Smooth muscle cell (in vitro differentiated cells): ENCODE results near the gene CLEC4F. TPM values are rescaled to one million over a fixed set of nuclear protein-coding genes. Genes with fewer than 3 reads are reported as not detected.

Experiments
- DNase-seq: peaks from one replicate; lab custom pipeline; 2025; ENCODE audit not compliant: unreplicated experiment; lab: John Stamatoyannopoulos, UW
- H2AFZ ChIP-seq: fragments of 200-600 bp; sonication (generic); 2 replicates; pipeline ENCODE4 v1.6.0; 2016; ENCODE audit warnings: antibody characterized with exemption, low read depth, mild to moderate bottlenecking
- H3F3A ChIP-seq: fragments of 200-600 bp; sonication (generic); 2 replicates; pipeline ENCODE4 v1.6.0; 2017; ENCODE audit warnings: antibody characterized with exemption, low read depth
- H3K27ac ChIP-seq: fragments of 200-600 bp; sonication (generic); 2 replicates; pipeline ENCODE4 v1.5.1; 2016; ENCODE audit warnings: low read depth, mild to moderate bottlenecking
- H3K27me3 ChIP-seq: fragments of 200-600 bp; sonication (generic); 2 replicates; pipeline ENCODE4 v1.6.1; 2016; ENCODE audit warnings: low read depth, mild to moderate bottlenecking
- H3K36me3 ChIP-seq: fragments of 200-600 bp; sonication (generic); 2 replicates; pipeline ENCODE4 v1.5.1; 2016; ENCODE audit warnings: low read depth
- H3K4me1 ChIP-seq: fragments of 200-600 bp; sonication (generic); 2 replicates; pipeline ENCODE4 v1.5.1; 2016; ENCODE audit warnings: low read depth
- H3K4me2 ChIP-seq: fragments of 200-600 bp; sonication (generic); 2 replicates; pipeline ENCODE4 v1.6.0; 2016; ENCODE audit warnings: mild to moderate bottlenecking
- H3K4me3 ChIP-seq: fragments of 200-600 bp; sonication (generic); 2 replicates; pipeline ENCODE4 v1.5.1; 2016; ENCODE audit warnings: mild to moderate bottlenecking
- H3K79me2 ChIP-seq: fragments of 200-600 bp; sonication (generic); 2 replicates; pipeline ENCODE4 v1.6.0; 2016; ENCODE audit warnings: low read depth, mild to moderate bottlenecking
- H3K9ac ChIP-seq: fragments of 200-600 bp; sonication (generic); 2 replicates; pipeline ENCODE4 v1.6.0; 2016; ENCODE audit warnings: low read depth
- H3K9me3 ChIP-seq: fragments of 200-600 bp; sonication (generic); replicated peaks from 2 replicates; pipeline ENCODE4 v1.5.1; 2016; ENCODE audit warnings: low read depth
- H4K20me1 ChIP-seq: fragments of 200-600 bp; sonication (generic); 2 replicates; pipeline ENCODE4 v1.6.0; 2016; ENCODE audit warnings: low read depth
- WGBS: methylation state at CpG from one replicate; pipeline ENCODE4 v1.1.7; 2016; ENCODE audit warnings: low lambda C conversion rate; 5-methylcytosine and 5-hydroxymethylcytosine counted together
- polyA plus RNA-seq: library from polyadenylated mRNA; unstranded; fragments of >200 nt; fragmentation: Nextera tagmentation; extraction: Ambion mirVana; gene quantifications from 2 replicates; pipeline ENCODE4 v1.2.1, GENCODE V29; 2016
- total RNA-seq: library from RNA; depleted of rRNA; stranded (reverse); fragments of >200 nt; gene quantifications from 2 replicates; pipeline ENCODE4 v1.2.3, GENCODE V29; 2014
- TF ChIP-seq, protein P1 (sequence below): fragments of 200-600 bp; sonication (generic); IDR thresholded peaks from 2 replicates; pipeline ENCODE4 v1.5.1; 2017; ENCODE audit warnings: borderline replicate concordance, mild to moderate bottlenecking, antibody characterized with exemption; ENCODE audit not compliant: insufficient read depth, poor library complexity, severe bottlenecking

CLEC4F gene
- total and polyA plus RNA-seq, 2 experiments from 2014 or later, result not detected

DNA sequence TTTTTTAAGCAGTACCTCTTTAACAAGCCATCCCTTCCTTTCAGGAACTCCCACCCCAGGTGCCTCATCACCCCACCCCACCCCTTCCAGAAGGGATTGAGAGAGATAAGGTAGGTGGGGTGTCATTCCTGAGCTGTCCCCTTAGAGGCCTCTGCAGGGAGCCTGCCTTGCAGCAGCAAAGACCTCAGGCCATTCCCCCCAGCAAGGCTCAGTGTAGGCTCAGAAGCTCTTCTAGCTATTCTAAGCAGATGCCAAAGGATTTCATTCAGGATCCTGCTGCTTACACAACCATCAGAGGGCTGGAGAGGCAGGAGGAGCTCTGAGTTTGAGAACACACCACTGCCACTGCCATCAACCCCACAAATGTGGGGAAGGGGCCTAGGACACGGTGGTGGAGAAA, 24.1 kb downstream of the CLEC4F start:
- no peak overlapping the region for H3K9ac ChIP-seq
- H3K27ac ChIP-seq, result no peak overlapping the region
- H3K36me3 ChIP-seq, result no peaks in the 10 kb centered on the region
- no peak overlapping the region for H3K4me2 ChIP-seq
- WGBS, result 80% methylated on average over 1 of the region's 1 CpG
- no peaks in the 10 kb centered on the region for H3F3A ChIP-seq
- DNase-seq, result no peak
- H3K4me1 ChIP-seq, result no peaks in the 10 kb centered on the region
- no peaks in the 10 kb centered on the region for H3K9me3 ChIP-seq
- H3K27me3 ChIP-seq, result peaks cover 52% of the 10 kb centered on the region
- H2AFZ ChIP-seq, result no peak overlapping the region
- H4K20me1 ChIP-seq, result no peaks in the 10 kb centered on the region
- H3K4me3 ChIP-seq, result no peak overlapping the region
- TF ChIP-seq, protein P1, sequence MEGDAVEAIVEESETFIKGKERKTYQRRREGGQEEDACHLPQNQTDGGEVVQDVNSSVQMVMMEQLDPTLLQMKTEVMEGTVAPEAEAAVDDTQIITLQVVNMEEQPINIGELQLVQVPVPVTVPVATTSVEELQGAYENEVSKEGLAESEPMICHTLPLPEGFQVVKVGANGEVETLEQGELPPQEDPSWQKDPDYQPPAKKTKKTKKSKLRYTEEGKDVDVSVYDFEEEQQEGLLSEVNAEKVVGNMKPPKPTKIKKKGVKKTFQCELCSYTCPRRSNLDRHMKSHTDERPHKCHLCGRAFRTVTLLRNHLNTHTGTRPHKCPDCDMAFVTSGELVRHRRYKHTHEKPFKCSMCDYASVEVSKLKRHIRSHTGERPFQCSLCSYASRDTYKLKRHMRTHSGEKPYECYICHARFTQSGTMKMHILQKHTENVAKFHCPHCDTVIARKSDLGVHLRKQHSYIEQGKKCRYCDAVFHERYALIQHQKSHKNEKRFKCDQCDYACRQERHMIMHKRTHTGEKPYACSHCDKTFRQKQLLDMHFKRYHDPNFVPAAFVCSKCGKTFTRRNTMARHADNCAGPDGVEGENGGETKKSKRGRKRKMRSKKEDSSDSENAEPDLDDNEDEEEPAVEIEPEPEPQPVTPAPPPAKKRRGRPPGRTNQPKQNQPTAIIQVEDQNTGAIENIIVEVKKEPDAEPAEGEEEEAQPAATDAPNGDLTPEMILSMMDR, result no peak
- H3K79me2 ChIP-seq, result no peaks in the 10 kb centered on the region

DNA sequence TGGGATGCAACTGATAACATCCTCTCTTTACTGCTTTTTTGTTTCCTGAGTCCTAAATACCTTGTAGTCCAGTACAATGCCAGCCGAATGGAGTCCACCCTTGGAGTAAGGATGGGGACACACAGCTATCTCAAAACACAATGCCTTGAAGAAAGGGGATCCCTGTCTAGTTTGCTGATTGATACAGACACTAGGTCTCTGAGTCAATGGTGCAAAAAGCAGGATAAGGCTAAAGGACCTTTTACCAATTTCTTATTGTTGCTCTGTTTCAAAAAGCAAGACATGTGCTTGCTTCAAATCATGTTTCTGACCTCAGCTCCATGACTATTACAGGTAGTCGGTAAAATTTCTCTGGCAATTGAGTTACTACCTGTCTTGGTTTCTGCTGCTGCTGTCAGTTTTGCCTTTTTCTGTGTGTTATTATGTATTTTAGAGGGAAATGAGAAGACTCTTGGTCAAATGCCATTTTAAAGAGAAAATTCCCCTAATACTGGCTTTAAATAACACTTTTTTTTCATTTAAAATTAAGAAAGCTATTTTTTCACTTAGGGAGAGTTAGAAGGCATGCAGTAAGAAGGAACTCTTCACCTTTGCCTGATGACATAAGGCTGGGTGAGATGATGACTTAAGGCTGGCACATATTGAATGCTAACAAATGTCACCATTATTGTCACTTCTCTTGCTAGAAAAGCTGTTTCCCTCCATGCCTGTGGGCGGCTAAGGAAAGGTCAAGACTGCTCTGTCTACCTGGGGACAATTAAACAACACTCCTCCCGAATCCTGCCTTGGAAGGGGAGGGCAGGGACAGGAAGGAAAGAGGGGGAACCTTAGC, 25.0 kb downstream of the CLEC4F start:
- H3K36me3 ChIP-seq, result no peaks in the 10 kb centered on the region
- peaks cover 1% of the 10 kb centered on the region for H3K4me1 ChIP-seq
- no peaks in the 10 kb centered on the region for H3F3A ChIP-seq
- WGBS, result 79% methylated on average over 4 of the region's 4 CpGs
- H2AFZ ChIP-seq, result no peak overlapping the region
- H3K9me3 ChIP-seq, result no peaks in the 10 kb centered on the region
- no peak for DNase-seq
- H3K4me2 ChIP-seq, result no peak overlapping the region
- H3K27ac ChIP-seq, result no peak overlapping the region
- no peaks in the 10 kb centered on the region for H3K79me2 ChIP-seq
- H4K20me1 ChIP-seq, result no peaks in the 10 kb centered on the region
- peaks cover 52% of the 10 kb centered on the region for H3K27me3 ChIP-seq
- TF ChIP-seq, protein P1, result no peak
- H3K4me3 ChIP-seq, result no peak overlapping the region
- H3K9ac ChIP-seq, result no peak overlapping the region

DNA sequence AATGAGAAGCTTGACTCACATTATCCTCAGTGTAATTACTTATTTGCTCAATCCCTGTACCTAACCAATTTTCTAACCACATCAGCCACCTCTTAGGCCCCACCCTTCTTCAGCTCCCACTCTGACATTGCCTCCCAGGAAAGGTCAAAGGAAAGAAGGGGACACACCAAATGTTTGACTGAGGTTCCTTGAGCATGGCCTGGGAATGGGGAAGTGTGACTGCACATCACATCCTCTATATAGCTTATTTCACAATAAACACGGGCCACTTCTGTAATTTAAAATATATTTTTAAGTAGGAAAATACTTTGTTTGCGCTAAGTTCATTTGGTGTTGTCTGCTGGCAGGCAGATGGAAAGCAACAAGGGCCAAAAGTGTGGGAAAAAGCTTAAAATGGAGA, 26.9 kb downstream of the CLEC4F start:
- no peaks in the 10 kb centered on the region for H3K9me3 ChIP-seq
- H3K79me2 ChIP-seq, result no peaks in the 10 kb centered on the region
- no peak overlapping the region for H3K4me3 ChIP-seq
- no peak overlapping the region for H3K9ac ChIP-seq
- no peak overlapping the region for H2AFZ ChIP-seq
- H3F3A ChIP-seq, result no peaks in the 10 kb centered on the region
- 77% methylated on average over 2 of the region's 2 CpGs for WGBS
- no peaks in the 10 kb centered on the region for H3K36me3 ChIP-seq
- no peak overlapping the region for H3K4me2 ChIP-seq
- H3K4me1 ChIP-seq, result peaks cover 8% of the 10 kb centered on the region
- TF ChIP-seq, protein P1, result no peak
- no peak overlapping the region for H3K27ac ChIP-seq
- peaks cover 68% of the 10 kb centered on the region for H3K27me3 ChIP-seq
- DNase-seq, result no peak
- no peaks in the 10 kb centered on the region for H4K20me1 ChIP-seq
